Measurements from ENCODE around the gene GABRD.

DNA sequence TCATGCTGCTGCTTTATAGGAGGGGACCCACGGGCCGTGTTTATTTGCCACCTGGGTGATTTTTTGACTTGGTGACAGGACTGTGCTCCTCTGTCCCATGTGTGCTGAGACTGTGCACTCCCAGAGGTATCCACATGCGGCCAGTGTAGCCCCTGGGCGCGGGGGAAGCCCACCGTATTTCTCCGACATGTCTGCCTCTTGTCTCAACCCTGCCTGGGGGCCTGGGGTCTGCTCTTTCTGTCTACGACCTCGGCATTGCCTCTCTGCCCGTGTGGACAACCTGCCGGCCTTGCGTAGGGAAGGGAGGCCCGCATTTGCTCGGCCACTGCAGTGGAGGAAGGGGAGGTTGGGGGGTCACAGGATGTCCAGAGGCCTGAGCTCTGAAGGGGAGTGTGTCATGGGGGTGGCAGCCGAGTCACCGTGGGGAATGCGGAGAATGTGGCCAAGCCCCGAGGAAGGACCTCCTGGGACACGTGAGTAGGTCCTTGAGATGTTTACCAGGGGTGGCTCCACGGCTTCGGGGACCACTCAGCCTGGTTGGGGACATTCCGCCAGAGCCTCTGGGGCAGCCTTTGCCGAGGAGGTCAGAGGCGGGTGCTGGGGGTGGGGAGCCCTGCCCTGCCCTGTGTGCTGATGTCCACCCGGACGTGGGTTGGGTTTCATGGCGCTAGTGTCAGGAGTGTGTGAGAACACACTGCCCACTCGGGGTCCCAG, 42.1 kb downstream of the GABRD start:
- TF ChIP-seq POLR2A (IDR thresholded peaks at IDR 0.05; ENCODE audit: low read length) (no peak), GATA1 (IDR thresholded peaks at IDR 0.05; ENCODE audit: low read depth, low read length) (no peak)

Data from erythroblast (primary cell).